ENCODE results near the gene UBC.

- TF ChIP-seq, protein P1, sequence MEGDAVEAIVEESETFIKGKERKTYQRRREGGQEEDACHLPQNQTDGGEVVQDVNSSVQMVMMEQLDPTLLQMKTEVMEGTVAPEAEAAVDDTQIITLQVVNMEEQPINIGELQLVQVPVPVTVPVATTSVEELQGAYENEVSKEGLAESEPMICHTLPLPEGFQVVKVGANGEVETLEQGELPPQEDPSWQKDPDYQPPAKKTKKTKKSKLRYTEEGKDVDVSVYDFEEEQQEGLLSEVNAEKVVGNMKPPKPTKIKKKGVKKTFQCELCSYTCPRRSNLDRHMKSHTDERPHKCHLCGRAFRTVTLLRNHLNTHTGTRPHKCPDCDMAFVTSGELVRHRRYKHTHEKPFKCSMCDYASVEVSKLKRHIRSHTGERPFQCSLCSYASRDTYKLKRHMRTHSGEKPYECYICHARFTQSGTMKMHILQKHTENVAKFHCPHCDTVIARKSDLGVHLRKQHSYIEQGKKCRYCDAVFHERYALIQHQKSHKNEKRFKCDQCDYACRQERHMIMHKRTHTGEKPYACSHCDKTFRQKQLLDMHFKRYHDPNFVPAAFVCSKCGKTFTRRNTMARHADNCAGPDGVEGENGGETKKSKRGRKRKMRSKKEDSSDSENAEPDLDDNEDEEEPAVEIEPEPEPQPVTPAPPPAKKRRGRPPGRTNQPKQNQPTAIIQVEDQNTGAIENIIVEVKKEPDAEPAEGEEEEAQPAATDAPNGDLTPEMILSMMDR (IDR thresholded peaks at IDR 0.05), result no peak
- TF ChIP-seq POLR2AphosphoS5 (IDR thresholded peaks at IDR 0.05), result no peak
These were observed 26.2 kb downstream of the UBC start for GRCh38 chr12:124888260-124888659.

All from stomach (tissue), 4 donors.